HEK293T (cell line): Measurements from ENCODE around the gene SFXN3.

Source experiments
- BHLHE40 ChIP-seq: fragments of 450-650 bp; IDR thresholded peaks from 2 replicates; pipeline ENCODE4 v1.6.1; 2016; ENCODE audit warnings: mild to moderate bottlenecking, moderate library complexity, borderline replicate concordance
- CTBP1 ChIP-seq: fragments of 450-650 bp; IDR thresholded peaks from 2 replicates; pipeline ENCODE4 v1.6.1; 2016; ENCODE audit warnings: borderline replicate concordance
- ELF4 ChIP-seq: fragments of 450-650 bp; IDR thresholded peaks from 2 replicates; pipeline ENCODE4 v1.6.1; 2017; ENCODE audit warnings: antibody characterized with exemption
- FOXK2 ChIP-seq: fragments of 450-650 bp; IDR thresholded peaks from 2 replicates; pipeline ENCODE4 v1.6.1; 2016; ENCODE audit warnings: mild to moderate bottlenecking
- FOXM1 ChIP-seq: fragments of 450-650 bp; IDR thresholded peaks from 2 replicates; pipeline ENCODE4 v1.6.1; 2017; ENCODE audit warnings: mild to moderate bottlenecking, borderline replicate concordance
- LEF1 ChIP-seq: fragments of 450-650 bp; IDR thresholded peaks from 2 replicates; pipeline ENCODE4 v1.6.1; 2017; ENCODE audit warnings: mild to moderate bottlenecking, borderline replicate concordance
- SP1 ChIP-seq: fragments of 450-650 bp; IDR thresholded peaks from 2 replicates; pipeline ENCODE4 v1.6.1; 2017
- TARDBP ChIP-seq: fragments of 450-650 bp; IDR thresholded peaks from 2 replicates; pipeline ENCODE4 v1.6.1; 2016

DNA sequence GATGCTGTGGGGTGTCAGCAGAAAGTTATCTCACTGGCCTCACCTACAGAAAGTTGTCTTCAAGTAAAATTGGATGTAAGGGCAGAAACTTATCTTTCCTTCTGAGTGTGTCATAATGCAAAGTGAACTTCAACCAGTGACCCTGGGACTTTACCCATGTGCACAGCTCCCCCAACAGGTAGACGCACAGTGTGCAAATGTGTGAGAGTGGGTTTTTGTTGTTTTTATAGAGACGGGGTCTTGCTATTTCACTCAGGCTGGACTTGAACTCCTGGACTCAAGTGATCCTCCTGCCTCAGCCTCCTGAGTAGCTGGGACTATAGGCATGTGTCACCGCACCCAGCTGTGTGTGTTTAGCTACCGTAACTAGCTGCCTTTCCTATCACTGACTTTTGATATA, 24.4 kb downstream of the SFXN3 start:
- TF ChIP-seq FOXK2 (no peak), LEF1 (no peak), SP1 (no peak), TARDBP (no peak), FOXM1 (no peak), CTBP1 (no peak), ELF4 (no peak), BHLHE40 (no peak)
